HG02938 (cell line): ENCODE data around the gene PCBP3.

ENCODE experiments used
- ATAC-seq: cut with Tn5 transposase; IDR thresholded peaks from one replicate; pipeline ENCODE4 v1.9.1; 2021; ENCODE audit warnings: mild to moderate bottlenecking, moderate library complexity; ENCODE audit not compliant: unreplicated experiment

The PCBP3 gene

GRCh38 chr21:45723049-45723958 lies 79.8 kb downstream of the PCBP3 start:
- no peak for ATAC-seq

DNA sequence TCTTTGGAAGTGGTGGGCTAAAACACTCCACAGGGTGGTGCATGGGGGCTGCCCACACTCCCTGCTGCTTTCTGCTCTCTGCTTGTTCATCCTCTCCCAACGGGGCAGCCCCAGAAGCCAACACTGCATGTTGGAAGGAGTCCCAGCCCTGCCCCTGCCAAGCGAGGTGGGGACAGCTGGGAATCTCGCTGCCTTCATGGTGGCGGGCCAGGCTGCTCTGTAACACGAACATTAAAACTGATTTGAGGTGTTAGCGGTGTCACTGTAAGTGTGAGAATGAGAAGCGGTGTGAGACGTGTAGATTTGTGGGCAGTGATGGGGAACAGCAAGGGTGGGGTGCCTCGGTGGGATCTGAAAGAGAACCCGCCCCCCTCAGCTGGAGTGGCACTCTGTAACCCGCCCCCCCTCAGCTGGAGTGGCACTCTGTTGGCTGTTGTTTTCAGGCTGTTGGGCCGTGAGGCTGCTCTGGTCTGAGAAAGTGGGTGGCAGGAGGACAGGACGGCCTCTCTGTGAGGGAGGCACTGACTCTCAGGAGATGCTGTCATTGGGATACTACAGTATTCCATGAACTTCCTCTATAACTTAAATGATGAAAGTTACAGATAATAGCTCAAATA lies 80.9 kb downstream of the PCBP3 start:
- ATAC-seq: no peak

GRCh38 chr21:45724994-45725843 lies 81.7 kb downstream of the PCBP3 start:
- ATAC-seq: no peak

- no peak for ATAC-seq
Observed at GRCh38 chr21:45725844-45726200, 82.3 kb downstream of the PCBP3 start.

- ATAC-seq: no peak
Observed at GRCh38 chr21:45726438-45726837, 82.9 kb downstream of the PCBP3 start.

DNA sequence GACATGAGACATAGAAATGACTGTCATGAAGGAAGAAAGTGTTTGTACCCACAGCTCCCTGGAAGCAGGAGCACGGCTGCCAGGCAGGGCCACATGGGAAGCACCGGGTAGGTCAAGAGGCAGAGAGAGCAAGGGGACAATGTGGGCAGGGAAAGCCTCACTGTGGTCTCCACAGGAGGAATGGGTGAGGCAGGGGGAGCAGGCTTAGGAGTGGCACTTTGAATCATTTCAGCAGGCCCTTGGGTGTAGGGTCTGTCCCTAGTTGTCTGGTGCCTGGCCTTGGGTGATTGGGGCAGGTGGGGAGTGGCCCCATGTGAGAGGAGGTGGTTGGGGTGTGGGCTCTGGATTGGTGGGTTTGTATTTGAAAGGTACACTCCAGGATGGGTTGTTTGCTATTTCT lies 83.9 kb downstream of the PCBP3 start:
- no peak for ATAC-seq

DNA sequence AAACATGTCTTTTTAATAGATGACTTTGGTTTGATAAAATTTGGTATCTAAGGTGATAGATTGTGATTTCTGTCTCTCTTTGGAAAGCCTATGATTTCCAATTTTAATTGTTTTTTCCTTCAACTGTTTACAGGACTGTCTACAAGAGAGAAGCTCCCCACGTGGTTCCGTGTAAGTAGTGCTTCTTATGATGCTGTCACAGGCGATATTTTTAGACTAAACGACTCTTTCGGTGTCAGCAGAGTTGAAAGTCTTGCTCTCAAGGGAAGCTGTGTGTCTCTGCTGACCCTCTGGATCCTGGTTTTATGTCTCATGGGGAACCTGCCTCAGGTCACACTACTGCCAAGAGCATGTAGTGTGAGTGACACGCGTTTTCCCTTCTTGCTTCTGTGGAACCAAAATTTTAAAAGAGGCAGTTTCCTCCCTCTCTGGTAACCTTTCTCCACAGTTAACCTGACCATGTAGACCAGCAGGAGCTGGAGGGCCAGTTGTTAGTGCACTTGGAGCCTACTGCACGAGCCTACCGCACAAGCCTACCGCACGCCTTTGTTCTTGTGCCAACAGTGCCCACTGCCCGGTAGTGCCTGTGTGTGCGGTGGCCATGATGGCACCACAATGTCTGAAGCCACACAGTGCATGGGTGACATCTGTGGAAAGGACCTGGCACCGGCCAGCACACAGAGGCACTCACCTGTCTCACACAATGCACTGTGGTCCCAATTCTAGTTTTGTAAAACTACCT lies 91.9 kb downstream of the PCBP3 start:
- no peak for ATAC-seq

DNA sequence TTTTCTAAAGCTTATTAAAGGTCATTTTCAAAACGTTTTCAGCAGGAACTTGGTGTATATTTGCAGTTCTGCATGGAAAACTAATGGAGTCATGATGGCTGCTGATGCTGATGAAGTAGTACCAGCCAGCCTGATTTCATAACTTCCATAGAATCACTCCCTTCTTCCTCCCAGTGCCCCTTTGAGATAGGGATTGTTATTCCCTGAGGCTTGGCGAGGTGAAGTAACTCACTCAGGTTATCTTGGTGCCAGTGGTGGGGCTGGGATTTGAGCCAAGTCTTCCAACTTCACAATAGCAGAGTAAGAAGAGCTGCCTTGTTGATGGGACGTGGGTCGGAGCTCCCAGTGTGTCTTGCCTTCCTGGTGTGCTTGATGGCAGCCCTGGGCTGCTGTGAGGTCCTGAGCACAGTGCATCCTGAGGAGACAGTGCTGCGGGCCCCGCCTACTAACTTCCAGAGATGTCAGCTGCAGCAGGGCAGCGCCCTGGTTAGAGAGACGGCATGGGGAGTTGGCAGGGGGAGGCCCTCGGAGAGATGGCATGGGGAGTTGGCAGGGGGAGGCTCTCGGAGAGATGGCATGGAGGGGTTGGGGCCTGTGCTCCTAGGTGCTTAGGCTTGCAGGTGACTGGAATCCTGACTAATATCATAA lies 92.6 kb downstream of the PCBP3 start:
- ATAC-seq: no peak

DNA sequence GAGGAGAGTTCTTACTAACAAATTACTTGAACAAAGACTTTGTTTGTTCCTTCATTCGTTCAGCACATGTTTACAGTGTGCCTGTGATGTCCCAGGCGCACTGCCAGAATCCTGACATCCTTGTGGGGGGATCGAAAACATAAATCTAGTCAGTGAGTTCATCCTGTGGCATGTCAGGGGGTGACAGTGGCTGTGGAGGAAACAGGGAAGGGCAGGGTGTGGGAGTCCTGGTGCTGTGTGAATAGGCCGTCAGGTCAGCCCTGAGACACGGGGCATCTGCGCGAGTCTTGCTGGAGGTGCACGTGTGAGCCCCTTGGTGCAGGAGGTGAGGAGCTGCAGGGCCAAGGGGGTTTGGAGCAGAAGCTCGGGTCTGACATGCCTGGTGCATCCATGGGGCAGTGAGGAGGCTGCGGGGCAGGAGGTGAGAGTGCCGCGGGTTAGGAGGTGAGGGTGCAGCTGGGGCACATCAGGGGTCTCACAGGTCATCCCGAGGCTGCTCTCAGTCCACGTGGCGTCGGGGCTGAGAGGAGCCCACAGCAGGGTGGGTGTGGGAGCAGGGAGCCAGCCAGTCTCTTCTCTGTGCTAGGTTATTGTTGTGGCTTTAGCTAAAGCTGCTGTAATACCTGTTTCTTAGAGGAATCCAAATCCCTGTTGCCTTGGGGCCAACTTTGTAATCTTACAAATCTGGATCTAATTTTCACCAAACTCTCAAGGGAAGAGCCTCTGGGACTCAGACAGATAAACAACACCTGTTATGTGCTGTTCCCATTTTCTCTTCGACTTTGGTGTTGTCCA lies 93.4 kb downstream of the PCBP3 start:
- no peak for ATAC-seq

DNA sequence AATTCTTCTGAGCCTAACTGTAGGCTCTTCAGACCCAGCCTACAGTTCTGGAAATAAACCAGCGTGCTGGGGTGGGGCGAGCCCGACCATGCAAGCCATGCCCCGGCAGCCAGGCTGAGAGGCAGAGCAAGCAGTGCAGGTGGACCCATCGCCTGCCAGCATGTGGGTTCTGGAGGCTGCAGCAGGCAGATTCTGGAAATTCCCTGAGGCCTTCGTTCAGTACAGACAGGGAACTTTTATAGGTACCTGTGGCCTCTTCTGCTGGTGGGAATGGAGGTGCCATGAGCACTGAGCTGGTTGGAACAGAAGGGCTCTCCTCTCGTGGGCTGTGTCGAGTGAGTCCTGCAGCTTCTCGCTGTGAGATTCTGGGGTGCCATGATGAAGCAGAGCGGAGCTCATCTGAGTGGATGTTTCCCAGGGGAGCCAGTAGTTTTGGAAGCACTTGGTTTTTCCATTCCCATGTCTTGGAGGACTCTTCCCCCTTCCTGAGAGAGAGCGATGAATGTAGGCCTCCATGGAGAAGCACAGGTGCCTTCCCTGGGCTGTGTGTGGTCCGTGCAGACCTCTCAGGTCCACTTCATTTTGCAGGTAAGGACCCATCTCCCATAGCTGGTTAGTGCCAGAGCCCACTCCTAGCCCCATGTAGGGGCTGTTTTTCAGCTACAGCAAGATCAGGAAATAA lies 94.1 kb downstream of the PCBP3 start:
- no peak for ATAC-seq

GRCh38 chr21:45739218-45740087 lies 95.9 kb downstream of the PCBP3 start:
- ATAC-seq: no peak

DNA sequence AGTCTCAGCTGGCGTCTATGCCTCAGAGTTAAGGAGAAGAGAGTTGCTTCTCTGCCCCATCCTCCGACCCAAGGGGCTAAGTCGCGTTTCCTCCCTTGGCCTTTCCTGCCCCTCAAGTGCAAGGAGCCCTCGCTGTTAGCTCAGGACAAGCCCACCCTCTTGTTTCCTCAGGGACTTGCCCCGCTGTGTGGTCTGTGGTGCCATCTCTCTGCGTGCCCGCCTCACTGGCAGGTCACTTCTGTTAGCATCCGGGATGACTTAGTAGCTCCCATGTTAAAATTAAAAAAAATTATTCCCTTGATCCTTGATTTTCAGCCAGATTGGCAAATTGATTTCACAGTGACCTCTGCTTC lies 96.5 kb downstream of the PCBP3 start:
- no peak for ATAC-seq

DNA sequence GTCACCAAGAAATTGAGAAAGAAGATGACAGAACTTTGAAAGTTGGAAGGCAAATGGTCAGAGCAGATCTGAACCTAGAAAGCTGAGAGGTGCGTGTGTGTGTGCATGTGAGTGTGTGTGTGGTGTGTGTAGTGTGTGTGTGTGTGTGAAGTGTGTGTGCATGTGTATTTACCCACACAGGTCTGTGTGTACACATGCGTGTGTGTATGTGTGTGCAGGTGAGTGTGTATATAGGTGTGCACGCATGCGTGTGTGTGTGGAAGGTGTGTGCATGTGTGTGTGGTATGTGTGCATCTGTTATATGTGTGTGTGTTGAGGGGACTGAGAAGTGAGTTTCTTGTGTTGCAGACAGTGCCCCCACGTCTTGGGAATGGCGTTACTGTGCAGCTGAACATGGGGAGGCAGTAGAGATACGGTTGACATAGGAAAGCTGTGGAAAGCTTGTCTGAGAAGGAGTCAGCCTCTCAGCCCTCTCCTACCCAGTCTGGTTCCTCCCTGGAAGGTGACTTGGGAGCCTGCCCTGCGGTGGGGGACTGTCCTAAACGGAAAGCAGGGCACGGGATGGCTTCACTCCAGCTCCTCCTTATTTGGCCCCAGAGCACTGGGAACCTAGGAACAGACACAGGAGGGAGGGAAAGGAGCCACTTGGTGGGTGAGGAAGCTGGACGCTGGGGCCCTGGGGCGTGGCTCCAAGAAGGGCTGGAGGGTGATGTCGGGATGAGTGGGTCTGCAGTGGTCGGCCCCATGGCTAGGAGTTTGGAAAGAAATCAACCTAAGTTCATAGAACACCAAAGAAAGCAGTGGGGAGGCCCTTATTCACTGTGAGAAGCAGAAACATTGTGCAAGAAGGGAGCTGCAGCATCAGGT lies 97.2 kb downstream of the PCBP3 start:
- no peak for ATAC-seq

DNA sequence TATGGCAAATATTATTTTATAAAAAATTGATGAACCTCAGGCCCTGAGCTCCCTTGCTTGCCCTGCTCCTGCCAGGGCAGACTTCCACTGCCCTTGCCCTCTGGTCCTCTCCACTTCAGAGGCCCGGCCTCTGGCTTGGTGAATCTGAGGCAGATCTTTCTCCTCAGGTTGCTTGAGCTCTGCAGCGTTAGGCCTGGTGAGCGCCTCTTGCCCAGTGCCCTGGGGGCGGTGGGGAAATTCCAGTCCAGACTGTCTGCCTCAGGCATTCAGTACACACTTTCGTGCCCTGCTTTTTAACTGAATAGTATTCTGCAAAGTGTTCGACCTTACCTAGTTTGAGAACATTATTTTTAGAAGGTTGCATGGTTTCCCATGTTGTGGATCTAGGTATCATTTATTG lies 98.2 kb downstream of the PCBP3 start:
- ATAC-seq: no peak

GRCh38 chr21:45742247-45742646 lies 98.7 kb downstream of the PCBP3 start:
- ATAC-seq: no peak

DNA sequence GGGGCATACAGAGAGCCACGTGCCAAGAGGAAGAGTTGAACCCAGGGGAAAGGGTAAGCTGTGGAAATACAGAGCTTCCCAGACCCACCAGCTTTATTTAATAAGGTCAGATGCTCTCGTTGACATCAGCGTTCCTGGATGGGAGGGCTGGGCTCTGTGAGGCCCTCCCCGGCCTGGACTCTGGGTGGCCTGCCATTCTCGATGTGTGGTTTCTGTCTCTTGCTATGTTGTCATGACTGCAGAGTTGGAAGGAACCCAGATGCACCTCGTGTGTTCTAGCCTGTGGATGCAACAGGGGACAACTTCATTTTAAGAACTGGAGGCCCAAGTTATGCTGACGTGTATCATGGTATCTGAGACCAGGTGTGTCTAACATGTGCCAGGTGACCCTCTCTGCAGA lies 101.7 kb downstream of the PCBP3 start:
- ATAC-seq: no peak

DNA sequence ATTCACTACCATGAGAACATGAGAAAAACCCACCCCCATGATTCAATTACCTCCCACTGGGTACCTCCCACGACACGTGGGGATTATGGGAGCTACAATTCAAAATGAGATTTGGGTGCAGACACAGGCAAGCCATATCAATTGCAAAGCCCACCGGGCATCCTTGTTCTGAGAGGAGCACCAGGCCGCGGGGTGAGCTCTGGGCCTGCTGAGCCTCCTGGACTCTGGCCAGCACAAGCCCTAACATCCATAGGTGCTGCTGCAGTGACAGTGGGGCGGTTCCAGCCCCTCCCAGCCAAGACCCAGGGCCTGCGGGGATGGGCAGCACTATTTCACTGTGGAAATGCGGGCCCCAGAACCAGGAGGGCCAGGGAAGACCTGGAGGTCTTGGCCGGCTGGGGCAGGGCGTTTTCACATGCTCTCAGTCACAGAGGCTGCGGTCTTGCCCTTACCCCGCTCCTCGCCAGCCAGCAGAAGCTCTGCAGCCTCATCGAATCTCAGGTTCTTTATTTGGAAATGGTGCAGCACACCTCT lies 103.8 kb downstream of the PCBP3 start:
- ATAC-seq: no peak
